HG03378 (cell line): Measurements from ENCODE around the gene ASRGL1.

Source experiments
- ATAC-seq: cut with Tn5 transposase; IDR thresholded peaks from one replicate; pipeline ENCODE4 v1.9.1; 2021; ENCODE audit warnings: mild to moderate bottlenecking, moderate library complexity; ENCODE audit not compliant: unreplicated experiment

The ASRGL1 gene

DNA sequence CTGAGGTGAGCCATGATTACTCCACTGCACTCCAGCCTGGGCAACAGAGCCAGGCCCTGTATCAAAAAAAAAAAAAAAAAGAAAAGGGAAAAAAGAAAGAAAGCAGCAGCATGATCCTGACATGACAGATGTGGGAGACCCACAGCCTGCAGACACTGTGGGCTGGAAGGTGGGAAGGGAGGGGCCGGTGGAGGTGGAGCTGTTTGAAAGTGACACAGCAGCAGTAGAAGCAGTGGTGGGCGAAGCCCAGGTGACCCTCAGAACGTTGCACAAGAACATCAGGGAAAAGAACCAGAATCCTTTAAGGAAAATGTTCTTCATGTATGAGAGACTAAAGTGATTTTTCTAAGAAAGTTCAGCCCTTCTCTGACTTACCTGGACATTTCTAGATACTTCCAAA is 55.3 kb downstream of the ASRGL1 start:
- no peak for ATAC-seq

DNA sequence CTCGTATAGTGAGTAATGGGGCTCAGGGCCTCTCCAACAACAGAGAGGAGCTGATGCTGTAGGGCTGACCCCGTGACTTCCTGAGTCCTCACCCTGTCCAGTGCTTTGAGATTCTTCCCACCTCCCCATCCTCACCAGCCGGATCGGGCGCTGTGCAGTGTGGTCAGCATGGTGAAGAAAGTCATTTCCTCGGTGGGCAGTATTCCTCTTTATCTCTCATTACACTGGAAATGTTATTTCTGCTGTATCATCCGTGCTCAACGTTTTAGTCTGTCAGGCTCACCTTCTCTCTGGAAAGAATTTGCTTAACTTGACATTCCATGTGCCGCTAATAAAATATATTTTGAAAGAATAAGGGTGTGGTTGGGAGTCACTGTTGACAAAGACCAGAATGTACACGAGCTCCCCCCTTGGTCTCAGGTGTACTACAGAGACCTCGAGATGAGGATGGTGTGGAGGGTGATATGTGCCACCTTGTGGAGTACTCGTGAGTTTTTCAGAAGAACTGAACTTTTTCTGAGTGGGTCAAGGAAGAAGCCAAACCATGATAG is 55.9 kb downstream of the ASRGL1 start:
- ATAC-seq, result no peak

DNA sequence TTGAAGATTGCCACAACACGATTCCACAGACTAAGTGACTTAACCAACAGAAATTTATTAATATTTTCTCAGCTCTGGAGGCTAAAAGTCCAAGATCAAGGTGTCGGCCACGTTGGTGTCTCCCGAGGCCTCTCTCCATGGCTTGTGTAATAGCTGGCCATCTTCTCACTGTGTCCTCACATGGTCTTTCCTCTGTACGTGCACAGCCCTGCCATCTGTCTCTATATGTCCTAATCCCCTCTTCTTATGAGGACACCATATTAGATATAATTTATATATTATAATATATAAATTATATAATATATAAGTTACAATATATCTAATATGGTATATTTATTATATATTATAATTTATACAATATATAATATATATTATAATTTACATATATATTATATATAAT is 56.5 kb downstream of the ASRGL1 start:
- ATAC-seq, result no peak

DNA sequence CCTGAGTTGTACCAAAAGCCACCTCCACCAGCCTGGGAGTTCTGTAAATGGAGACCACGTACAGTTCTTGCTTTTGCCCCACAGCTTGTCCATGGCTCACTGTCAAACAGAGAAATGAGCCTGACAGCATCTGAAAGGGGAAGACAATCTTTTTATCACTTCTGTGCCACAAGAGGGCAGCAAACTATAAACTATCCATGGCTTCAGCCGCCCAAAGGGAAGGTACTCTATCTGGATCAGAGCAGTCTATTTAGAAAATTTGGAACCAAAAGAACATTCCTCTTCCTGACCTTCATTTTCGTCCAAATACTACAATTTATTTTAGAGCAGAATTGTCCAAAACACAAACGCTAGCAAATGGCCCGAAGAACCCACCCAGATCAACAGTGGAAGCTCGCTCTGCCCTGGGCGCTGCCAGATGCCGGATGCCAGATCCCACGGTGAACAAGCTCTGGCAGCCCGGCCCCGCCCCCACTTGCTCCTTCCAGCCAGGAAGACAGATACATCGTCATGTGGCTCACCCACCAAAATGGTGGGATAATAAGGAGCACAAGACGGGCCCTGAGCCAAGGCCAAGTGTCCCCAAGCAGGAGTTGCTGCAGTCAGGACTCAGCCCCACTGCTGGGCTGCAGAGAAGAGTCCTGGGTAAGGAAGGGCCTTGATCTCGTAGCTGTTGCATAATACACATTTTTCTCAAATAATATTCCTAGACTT is 57.7 kb downstream of the ASRGL1 start:
- no peak for ATAC-seq

DNA sequence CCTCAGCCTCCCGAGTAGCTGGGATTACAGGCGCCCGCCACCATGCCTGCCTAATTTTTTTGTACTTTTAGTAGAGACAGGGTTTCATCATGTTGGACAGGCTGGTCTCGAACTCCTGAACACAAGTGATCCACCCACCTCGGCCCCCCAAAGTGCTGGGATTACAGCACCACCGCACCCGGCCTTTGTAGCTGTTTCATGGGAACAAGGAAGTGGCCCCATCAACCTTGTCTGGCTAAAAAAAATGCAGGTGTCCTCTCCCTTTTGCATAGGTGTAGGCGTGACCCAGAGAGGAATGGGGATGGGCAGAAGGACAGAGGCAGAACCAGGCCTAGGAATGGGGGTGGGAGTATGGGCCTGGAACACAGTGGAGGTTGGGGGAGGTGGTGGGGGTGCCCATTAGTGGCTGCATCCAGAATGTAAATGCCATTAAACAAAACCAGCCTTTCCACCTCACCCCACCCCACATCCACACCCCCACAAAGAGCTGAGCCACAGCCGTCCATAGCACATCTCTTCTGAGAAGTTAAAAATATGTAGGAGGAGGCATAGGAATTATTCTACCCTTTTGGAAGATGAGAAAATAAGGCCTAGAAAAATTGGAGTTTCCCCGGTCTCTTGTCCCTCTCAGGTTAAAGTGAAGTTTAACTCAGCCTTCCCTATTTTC is 58.8 kb downstream of the ASRGL1 start:
- no peak for ATAC-seq

DNA sequence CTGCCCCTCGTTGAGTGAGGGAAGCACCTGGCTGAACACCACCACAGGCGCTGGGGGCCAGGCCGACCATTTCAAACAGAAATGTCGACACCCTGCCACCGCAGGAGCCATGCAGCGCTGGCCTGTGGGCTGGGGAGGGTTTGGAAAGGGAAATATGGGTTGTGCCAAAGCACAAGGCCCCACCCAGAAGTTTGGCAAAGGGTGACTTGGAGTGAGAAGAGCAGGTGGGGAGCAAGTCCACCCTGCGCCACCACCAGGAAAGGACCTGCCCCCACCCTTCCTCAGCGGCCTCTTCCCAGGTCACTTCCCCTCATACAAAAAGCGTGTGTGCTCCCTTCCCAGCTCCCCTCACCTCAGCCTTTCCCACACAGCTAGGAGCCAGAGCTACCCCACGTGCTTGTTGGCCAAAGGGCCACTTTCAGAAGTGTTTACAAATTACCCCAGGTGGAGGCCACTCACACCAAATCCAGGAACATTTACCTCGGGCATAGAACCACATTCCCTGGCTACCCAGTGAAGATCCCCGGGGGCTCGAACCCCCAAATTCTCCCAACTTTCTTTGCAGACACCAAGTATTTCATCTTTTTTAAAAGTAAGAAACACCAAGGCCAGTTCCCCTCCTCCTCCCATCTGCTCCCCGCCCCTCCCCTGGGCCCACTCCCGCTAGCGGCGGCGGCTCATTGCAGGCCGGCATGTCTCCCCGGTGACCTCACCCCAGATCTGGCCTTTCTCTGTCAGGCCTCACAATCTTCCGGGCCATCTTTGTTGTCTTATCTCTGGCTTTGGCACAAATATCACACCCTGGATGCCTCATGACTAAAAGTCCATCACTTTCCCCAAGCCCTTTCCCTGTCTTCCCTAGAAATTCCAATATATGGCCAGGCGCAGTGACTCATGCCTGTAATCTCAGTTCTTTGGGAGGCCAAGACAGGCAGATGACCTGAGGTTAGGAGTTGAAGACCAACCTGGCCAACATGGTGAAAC is 61.1 kb downstream of the ASRGL1 start:
- no peak for ATAC-seq

DNA sequence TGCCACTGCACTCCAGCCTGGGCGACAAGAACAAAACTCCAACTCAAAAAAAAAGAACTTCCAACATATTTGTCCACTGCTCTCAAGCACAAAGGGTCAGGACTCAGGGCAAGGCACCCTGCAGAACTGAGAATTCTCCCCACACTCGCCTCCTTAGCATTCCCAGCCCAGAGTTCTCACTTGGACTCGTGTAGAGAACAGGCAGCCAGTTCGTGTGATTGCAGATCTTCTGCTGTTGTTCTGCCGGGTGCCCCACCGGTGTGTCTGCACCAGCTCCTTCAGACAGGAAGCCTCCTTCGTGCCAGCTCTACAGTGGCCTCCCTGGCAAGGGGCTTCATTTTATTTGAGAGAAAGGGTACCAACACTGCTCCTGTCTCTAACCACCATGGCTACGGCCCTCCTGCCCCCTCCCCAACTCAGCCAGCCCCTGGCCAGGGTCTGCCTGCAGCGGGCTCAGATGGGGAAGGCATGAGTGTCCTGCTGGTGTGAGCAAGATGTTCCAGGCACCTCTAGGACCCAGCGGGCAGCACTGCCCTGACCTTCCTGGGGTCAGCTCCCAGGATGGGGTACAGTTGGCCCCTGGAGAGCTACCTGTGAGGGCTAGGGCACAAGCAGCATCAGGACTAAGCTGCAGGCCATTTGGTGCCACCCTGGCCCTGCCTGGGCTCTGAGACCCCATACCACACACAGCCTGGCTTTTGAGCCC is 62.1 kb downstream of the ASRGL1 start:
- ATAC-seq, result no peak

DNA sequence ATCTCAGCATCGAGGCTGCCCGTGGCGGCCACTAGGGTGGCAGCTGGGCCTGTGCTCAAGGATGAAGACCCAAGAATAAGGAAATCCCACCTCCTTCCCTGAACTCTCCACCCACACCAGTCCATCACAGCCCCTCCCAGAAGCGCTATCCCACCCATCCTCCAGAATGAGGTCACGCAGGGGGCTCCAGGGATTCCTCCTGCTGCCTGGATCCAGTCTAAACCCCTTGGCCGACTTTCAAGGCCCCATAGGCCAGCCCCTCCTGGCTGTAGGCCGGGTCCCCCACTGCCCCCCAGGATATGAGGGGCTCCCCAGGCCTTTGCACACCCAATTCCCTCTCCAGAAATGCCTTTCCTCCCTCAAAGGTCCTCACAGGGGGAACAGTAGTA is 62.6 kb downstream of the ASRGL1 start:
- no peak for ATAC-seq

DNA sequence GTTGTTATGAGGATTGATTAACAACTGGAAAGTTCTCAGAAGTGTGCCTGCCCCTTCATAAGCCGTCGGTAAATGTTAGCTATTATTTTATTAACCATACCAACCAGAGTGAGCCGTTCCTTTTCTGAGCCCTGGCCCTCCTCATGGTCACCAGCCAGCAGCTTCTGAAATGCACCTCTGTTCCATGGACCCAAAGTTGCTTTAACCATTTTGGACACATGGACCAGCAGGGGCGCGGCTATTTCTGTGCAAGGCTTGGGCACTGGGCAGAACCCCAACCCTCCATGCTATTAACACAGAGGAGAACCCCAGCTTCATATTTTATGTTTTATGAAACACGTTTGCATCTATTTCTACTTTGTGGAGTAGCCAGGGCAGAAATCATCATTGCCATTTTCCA is 63.0 kb downstream of the ASRGL1 start:
- no peak for ATAC-seq

DNA sequence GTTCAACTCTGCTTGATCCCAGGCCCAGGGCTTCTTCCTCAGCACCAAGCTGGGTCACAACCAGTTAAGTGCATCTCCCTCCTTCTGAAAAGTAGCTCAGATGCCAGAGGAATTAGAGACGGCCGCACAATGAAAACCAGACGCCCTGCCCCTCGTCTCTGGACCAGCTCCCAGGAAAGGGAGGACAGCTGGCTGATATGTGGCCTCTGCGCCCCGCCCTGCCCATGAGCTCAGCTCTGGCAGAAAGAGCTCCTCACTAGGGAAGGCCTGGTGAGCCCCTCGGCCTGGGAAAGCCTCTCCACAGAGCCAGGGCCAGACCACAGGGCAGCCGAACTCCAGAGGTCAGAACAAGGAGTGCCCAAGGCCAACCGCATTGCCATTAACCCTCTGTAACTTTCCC is 63.5 kb downstream of the ASRGL1 start:
- no peak for ATAC-seq

DNA sequence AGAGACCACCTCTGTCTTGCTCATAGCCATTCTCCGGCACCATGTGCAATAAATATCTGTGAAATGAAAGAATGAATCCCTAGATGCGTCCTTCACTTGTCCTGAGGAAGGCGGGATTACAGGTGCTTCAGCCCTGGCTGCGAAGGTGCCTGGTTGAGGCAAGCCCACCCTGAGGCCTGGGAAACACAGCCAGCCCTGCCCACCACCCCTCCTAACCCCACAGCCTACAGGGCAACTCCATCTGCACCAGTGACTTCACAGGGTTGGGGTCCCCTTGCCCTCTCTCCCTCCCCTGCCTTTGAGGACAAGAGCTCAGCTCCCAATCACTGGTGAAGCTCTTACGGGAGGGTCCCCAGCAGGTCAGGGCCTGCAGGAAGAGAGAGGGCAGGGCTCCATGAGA is 64.1 kb downstream of the ASRGL1 start:
- ATAC-seq, result no peak

DNA sequence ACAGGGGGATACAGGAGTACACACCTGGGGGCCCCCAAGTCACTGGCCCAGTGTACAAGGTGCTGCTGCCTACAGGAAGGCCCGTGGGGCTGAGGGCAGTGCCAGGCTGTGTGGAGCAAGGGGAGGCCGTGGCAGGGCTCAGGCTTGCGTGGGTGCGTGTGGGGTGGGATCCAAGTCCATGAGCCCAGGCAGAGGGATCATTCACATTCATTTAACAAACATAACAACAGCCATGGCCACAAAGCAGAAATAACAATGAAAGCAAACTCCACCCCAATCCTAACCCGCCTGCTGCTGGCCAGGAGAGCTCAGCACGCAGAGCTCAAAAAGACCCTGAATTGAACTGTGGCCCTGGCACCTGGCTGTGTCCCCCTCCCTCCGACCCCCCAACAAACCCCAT is 64.6 kb downstream of the ASRGL1 start:
- ATAC-seq, result no peak

DNA sequence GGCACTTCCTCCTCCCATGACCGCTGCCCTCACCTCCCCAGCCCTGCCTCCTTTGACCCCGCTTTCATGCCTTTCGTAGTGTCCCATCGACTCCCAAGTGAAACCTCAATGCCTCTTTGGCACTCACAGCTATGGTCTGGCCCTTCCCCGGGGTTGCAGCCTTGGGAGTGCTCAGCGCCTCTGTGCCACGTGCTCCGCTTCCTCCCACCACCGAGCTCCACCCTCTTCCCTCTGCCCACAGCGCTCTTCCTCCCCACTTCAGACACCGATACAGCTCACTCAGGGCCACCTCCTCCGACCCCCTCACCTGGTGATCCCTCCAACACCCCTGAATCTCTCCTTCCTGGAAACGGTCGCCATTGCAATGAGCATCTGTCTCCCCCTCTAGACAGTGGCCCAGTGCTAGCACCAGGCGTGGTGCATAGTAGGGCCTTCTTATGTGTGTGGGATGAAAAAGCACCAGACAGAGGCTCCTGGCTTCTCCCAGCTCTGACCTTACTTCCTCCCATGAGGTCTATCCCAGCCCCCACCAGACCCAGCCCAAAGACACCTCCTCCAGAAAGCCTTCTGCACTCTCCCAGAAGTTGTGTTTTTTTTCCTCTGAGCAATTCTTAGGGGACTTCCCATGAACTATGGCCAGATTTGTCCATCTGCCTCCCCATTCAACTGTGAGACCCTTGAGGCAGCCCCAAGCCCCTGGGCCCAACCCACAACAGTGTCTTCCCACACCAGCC is 65.1 kb downstream of the ASRGL1 start:
- ATAC-seq, result no peak

DNA sequence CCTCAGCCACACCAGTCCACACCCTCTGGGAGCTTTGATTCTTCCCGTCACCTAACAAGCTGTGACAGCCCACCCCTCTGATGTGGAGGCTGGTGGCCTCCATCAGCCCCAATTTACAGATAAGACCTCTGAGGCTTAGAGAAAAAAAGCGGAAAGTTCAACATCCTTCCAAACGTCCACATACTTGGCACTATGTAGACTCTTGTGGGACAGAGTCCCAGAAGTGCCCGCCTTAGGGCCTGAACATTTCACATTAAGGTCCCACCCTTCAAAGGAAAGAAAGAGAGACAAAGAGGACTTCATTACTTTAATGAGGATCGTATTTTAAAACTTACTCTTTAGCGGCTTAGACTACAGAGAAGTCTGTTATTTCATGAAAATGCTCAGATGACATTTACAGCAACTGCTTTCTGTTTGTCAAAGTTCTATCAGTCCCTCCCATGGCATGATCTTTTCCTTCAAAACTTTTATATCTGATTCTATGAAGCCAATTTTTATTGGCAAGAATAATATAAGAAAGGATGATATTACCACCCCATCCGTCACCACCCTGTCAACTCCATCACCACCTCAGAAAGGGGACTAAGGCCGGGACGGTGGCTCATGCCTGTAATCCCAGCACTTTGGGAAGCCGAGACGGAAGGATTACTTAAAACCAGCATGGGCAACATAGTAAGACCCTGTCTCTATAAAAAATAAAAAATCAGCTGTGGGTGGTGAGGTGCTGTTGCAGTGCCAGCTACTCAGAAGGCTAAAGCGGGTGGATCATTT is 65.9 kb downstream of the ASRGL1 start:
- ATAC-seq, result no peak

DNA sequence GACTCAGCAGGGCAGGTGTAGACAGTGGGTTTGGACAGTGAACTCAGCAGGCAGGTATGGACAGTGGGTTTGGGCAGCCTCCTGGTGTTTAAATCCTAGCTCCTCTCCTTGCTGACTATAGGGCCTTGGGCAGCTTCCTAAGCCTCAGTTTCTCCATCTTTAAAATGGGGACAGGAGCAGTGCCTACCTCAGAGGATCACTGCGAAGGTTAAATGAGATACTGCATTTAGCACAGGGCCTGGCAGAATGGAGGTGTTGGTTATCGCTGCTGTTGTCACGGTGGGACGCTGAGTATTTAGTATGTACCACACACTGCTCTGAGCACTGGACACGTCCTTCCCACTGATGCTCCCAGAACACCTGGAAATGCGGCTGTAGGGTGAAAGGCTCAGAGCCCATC is 67.2 kb downstream of the ASRGL1 start:
- no peak for ATAC-seq

DNA sequence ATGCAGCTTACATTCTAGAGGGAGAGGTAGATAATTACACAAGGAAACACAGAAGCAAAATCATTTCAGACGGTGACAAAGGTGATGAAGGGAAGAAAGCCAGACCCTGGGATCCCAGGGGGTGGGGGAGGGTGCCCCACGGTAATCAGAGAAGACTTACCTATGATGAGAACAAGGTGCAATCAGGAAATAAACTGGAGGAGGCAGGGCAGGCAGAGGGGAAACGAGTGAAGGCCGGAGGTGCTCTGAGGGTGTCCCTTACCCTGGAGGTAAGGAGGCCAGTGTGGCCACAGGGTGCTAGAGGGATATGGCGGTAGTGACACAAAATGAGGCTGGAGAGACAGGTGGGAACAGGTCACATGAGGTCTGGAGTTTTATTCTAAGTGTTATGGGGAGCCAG is 67.7 kb downstream of the ASRGL1 start:
- no peak for ATAC-seq

DNA sequence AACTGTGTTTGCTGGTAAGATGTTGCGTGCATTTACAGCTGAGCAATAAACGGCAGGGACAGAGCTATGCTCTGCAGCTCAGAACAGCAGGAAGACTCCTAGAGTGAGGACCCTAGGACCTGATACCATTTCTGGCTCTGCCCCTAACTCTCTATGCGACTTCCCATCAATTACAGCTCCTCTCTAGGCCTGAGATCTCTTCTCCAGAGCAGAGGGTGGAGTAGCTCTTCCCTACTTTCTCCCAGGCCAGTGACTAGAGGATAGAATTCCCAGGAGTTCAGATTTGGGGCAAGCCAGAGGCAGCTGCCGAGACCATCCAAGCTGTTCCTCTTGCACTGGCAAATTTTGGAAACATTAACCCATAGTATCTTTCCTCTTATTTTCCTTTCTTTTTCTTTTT is 68.8 kb downstream of the ASRGL1 start:
- no peak for ATAC-seq

DNA sequence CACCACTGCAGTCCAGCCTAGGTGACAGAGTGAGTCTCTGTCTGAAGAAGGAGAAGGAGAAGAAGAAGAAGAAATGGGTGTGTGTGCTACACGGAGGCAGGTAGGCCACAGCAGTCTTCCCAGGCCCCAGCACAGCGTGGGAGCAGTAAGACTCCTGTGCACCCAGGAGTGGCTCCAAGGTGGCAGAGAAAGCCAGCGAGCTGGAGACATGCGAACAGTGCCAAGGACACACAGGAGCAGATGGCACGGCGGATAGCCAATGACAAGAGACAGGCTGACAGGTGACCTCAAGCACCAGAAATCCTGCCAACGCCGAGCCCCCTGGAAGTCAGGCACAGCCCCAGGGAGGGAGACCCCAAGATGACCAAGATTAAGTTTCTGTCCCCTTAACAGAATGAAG is 72.6 kb downstream of the ASRGL1 start:
- no peak for ATAC-seq

DNA sequence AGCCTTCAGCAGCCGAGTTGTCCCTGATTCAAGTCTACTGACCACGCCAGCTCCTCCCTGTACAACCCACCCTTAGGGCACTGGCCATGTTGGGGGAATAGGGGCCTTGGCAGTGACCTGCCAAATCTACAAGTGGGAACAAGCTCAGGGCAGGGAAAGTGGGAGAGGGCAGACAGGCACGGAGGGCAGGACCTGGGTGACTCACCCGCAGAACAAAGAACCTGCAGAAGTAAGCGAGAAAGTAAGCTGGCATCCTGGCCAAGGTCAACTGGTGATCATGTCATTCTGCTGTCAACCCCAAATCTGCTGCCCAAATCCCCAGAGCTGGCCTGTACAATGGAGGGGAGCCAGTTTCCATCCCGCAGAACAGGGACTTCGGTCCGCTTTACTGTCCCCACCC is 73.7 kb downstream of the ASRGL1 start:
- ATAC-seq, result no peak
